ENCODE results near the gene MOSMO.

MOSMO gene

DNA sequence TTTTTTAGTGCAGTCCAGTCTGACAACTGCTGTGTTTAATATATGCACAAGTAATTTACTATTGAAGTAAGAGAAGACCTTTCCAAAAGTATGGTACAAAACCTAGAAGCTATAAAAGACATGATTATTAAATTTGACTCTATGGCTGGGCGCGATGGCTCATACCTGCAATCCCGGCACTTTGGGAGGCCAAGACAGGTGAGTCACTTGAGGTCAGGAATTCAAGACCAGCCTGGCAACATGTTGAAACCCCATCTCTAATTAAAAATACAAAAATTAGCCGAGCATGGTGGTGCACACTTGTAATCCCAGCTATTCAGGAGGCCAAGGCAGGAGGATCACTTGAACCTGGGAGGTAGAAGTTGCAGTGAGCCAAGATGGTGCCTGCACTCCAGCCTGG is 43.1 kb downstream of the MOSMO start:
- DNase-seq (ENCODE audit: low read depth), result no peak

GRCh38 chr16:22052980-22053379 is 45.1 kb downstream of the MOSMO start:
- DNase-seq (ENCODE audit: low read depth), result no peak

GRCh38 chr16:22053921-22054341 is 46.0 kb downstream of the MOSMO start:
- no peak for DNase-seq (ENCODE audit: low read depth)

DNA sequence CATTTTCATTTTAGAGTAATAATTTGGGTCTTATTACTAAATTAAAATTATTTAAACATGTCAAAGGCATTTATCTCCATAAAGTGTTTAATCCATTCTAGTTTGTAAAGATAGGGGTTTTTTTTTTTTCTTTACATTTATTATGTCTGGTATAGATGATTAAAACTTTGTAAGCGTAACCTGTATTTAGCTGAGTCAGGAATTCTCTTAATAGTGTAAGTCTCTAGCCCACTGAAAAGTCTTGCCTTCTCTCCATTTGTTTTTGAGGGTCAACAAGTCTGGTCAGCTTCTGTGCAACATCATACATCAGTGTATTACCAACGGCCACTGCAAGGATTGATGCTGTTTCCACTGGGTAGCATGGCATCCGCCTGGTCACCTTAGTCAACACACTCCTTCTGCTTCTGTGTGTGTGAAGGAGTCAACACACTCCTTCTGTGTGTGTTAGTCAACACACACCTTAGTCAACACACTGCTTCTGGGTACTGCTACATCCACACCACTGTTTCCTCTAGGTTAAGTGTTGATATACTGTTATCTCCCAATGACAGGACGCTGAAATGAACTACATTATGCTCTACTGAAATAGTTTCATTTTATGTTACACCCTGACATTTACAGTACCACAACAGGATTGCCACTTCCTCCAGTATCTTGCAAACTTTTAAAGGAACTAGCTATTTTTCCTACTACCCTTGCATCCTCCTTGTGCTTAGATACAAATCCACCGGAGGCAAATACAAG is 47.1 kb downstream of the MOSMO start:
- no peak for DNase-seq (ENCODE audit: low read depth)

DNA sequence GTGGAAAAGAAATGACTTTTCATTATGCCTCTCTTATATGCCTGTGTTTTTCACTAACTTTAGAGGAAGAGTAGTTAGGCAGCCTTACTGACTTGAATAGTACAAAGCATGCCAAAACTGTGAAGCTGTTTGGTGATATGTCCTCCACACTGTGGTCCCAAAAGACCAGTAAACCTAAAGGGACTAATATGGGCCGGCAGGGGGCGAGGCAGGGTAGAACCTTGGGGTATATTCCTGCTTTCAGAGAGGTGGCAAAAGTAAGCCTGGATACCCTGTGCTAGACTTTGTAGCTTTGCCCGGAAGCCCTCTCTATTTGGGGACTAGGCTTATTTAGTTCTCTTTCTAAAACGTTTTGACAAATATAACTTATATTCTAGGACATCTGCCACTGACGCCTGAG is 48.0 kb downstream of the MOSMO start:
- DNase-seq (ENCODE audit: low read depth), result no peak

GRCh38 chr16:22063888-22064467 is 56.1 kb downstream of the MOSMO start:
- no peak for DNase-seq (ENCODE audit: low read depth)

DNA sequence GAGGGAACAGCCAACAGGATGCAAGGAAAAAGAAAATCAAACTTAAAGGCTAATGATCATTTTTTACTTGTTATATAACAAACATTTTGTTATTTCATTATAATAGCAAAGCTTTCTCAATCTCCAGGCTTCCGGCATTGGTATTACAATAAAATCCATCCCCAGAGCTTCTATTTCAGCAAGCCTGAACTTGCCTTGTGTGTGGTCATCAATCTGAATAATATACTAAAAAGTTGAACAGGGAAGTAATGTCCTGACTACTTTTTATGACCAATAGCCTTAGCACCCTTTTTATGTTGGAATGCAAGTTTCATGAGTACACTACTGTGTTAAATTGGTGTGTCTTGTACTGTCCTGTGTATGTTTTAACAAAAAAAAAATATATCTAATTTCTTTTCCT is 57.3 kb downstream of the MOSMO start:
- no peak for DNase-seq (ENCODE audit: low read depth)

- DNase-seq (ENCODE audit: low read depth), result peak; percentile 31
Measured at GRCh38 chr16:22070361-22071330, 62.7 kb downstream of the MOSMO start.

DNA sequence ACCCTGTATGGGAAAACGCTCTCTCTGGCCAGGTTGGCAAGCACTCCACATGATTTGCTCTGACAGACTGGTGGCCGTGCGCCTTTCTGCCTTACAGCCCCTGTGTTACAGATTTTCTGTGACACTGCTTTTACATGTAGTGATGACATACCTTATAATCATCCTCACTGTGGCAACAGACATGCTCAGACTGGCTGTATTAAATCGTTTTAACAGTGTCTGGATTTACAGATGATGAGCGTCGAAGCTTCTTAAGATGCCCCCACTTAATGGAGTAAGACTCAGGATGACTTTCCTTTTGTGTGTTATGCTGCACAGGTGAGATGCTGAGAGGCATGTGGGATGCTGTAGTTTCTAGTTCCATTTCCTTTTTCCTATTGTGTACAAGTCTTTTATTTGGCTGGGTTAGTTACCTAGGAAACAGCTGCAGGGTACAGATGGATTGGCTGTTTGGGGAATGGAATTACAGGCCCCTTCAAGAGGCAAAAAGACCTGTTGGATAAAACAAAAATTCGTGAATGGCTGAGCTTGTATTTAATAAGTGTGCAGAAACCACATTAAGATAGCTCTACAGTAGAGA is 63.5 kb downstream of the MOSMO start:
- DNase-seq (ENCODE audit: low read depth), result no peak

- no peak for DNase-seq (ENCODE audit: low read depth)
Measured at GRCh38 chr16:22073350-22073749, 65.4 kb downstream of the MOSMO start.

GRCh38 chr16:22075043-22075757 is 67.3 kb downstream of the MOSMO start:
- no peak for DNase-seq (ENCODE audit: low read depth)

GRCh38 chr16:22075776-22076175 is 67.9 kb downstream of the MOSMO start:
- no peak for DNase-seq (ENCODE audit: low read depth)

GRCh38 chr16:22077700-22078313 is 69.9 kb downstream of the MOSMO start:
- peak; percentile 34 for DNase-seq (ENCODE audit: low read depth)

DNA sequence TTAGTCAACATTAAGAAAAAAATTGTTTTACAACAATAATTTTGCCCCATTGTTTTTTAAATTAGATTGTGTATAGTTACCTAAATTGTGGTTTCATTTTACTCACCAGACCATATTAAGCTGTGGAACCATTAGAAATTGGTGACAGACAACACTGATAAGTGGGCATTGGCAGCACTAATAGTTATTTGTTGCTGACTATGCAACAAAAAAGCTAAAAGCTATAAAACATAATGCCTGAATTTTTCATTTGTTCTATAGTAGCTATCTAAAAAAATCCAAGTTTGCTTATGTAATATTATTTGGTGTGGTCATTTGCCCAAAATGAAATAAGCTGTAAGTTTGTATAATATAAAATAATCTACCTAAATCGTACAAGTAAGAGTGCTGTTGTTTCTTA is 70.7 kb downstream of the MOSMO start:
- DNase-seq (ENCODE audit: low read depth), result no peak

DNA sequence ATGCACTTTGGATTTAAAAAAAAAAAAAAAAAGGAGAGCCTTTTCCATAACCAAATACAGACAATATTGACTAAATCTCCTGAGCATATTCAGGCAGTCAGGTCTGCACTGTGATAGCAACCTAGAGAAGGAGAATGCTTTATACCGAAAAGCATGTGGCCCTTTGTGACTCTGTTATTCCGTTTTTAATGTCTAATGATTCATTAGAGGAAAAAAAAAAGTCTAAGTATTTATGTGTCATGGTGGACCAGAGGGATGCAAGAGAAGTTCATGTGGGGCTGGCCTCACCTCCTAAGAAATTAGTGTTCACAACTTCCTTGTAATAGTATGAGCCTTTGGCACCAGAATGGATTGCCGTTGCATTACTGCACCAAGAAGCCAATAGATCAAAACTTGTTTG is 73.1 kb downstream of the MOSMO start:
- DNase-seq (ENCODE audit: low read depth), result no peak

GRCh38 chr16:22086440-22086839 is 78.5 kb downstream of the MOSMO start:
- no peak for DNase-seq (ENCODE audit: low read depth)

DNA sequence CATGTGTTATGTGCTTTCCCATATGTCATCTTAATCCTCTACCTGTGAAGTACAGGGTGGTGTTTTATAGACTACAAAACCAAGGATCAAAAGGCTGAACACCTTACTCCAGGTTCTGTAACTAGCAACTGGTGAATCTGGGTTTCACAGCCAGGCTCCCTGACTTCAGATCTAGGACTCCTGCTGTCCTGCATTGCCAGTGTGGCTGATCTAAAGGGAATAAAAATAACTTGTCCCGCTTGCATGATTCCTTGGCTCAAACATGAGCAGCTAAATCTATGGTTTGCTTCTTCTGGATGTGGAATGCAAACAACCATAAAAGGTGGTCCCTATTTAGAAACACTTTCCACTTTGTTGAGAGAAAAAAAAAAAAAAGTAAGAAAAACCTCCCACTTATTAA is 80.7 kb downstream of the MOSMO start:
- no peak for DNase-seq (ENCODE audit: low read depth)

GRCh38 chr16:22089910-22090309 is 82.0 kb downstream of the MOSMO start:
- DNase-seq (ENCODE audit: low read depth), result no peak

- no peak for DNase-seq (ENCODE audit: low read depth)
Measured at GRCh38 chr16:22091721-22092120, 83.8 kb downstream of the MOSMO start.

GRCh38 chr16:22092143-22092933 is 84.4 kb downstream of the MOSMO start, which contains the start of gene VWA3A:
Gene VWA3A (plus strand): TSS chr16:22092541. CDS start chr16:22092638, 97 bp downstream.
- peak; percentile 45 for DNase-seq (ENCODE audit: low read depth)

All from stromal cell of bone marrow (primary cell).